Dedifferentiated amniotic fluid mesenchymal stem cell (primary cell): Measurements from ENCODE around the gene DCAF4.
A peak's percentile ranks its signal among the peaks of the same experiment; 100 is the strongest.

Experiments used
- DNase-seq: peaks from one replicate; pipeline ENCODE4 v3.0.0-alpha.2; 2016; ENCODE audit errors: extremely low spot score

Gene DCAF4, protein sequence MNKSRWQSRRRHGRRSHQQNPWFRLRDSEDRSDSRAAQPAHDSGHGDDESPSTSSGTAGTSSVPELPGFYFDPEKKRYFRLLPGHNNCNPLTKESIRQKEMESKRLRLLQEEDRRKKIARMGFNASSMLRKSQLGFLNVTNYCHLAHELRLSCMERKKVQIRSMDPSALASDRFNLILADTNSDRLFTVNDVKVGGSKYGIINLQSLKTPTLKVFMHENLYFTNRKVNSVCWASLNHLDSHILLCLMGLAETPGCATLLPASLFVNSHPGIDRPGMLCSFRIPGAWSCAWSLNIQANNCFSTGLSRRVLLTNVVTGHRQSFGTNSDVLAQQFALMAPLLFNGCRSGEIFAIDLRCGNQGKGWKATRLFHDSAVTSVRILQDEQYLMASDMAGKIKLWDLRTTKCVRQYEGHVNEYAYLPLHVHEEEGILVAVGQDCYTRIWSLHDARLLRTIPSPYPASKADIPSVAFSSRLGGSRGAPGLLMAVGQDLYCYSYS

GRCh38 chr14:72926292-72927028 lies at the start of gene DCAF4:
TSS of gene DCAF4 (plus strand) at chr14:72926464. CDS start at chr14:72937979, 11,515 bp downstream.
- peak; percentile 99 for DNase-seq

DNA sequence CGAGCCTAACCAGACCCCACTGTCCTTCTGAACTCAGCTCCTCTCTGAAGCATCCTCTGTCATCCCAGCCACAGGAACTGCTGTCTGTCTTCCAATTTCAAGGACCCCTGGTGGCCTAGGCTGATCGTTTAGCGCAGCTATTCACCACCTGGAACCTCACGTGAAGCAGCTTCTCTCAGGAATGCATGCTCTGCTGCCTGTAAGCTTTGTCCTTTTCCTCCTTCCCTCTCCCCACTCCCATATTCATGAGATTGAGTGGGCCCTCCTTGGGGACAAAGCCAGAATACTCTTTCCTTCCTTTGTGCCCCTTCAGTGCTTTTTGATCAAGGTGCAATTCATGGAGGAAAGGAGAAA lies 49.6 kb upstream of the DCAF4 start:
- no peak for DNase-seq

- no peak for DNase-seq
These were observed 47.5 kb upstream of the DCAF4 start for GRCh38 chr14:72878746-72879145.

- DNase-seq, result no peak
These were observed 46.8 kb upstream of the DCAF4 start for GRCh38 chr14:72879431-72879830.

DNA sequence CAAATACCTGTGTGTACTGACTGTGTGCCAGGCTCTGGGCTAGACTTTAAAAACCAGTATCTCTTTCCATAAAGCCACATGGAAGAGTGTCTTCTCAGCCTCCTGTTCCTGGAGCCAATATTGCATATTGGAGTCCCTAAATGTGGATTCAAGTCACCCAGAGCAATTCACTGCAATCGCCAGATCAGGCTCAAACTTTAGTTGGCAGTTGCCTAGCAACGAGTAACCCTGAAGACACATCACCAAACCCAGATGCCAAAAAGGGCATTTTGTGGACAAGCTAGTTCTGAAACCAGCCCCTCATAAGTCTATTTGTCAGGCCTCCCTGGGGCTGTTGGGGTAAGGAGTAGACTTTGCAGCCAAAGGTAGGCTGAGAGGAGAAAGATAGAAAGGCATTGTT lies 46.1 kb upstream of the DCAF4 start:
- no peak for DNase-seq

DNA sequence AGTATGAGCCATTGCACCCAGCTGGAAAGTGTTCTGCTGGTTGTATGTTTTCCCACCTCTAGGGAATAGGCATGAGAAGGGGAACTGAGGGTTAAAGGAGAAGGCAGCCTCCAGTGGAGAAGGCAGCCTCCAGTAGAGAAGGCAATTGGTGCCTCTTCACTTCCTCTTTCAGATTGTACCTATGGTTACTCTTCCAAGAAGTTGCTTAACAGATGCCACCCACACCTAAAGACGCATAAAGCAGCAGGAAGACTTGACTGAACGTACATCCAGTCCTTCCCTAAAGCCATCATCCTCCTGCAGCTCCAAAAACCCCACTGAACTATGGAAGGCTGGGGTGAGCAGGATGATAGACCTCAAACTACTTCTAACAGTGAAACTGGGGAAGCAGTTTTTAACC lies 45.4 kb upstream of the DCAF4 start:
- no peak for DNase-seq

DNA sequence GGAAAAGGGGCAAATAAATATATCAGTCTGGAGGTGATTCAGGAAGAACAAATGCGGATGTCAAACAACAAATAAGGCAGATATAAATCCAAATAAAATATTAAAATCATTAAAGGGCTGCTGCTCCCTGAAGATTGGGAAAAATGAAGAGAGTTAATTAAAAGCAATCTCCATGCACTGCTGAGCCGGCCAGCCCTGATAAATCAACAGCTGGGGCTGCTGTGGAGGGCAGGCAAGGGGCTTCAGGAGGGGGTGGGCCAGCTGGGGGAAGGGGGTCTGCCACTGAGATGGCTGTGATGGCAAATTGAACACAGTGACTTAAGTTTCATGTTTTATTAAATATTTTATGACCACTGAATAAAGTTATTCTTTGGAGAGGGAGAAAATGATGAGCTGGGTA lies 44.7 kb upstream of the DCAF4 start:
- no peak for DNase-seq

GRCh38 chr14:72882047-72882446 lies 44.2 kb upstream of the DCAF4 start:
- DNase-seq, result no peak

- no peak for DNase-seq
These were observed 43.8 kb upstream of the DCAF4 start for GRCh38 chr14:72882463-72882862.

DNA sequence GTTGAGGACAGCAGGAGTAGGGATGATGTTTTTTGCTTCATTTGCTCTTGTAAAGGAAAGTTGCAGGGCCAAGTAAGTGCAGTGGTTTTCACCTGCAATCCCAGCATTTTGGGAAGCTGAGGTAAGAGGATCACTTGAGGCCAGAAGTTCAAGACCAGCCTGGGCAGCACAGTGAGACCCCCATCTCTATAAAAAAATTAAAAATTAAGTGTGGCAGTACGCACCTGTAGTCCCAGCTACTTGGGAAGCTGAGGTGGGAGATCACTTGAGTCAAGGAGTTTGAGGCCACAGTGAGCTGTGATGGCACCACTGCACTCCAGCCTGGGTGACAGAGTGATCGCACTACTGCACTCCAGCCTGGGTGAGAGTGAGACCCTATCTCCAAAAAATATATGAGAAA lies 43.2 kb upstream of the DCAF4 start:
- no peak for DNase-seq

DNA sequence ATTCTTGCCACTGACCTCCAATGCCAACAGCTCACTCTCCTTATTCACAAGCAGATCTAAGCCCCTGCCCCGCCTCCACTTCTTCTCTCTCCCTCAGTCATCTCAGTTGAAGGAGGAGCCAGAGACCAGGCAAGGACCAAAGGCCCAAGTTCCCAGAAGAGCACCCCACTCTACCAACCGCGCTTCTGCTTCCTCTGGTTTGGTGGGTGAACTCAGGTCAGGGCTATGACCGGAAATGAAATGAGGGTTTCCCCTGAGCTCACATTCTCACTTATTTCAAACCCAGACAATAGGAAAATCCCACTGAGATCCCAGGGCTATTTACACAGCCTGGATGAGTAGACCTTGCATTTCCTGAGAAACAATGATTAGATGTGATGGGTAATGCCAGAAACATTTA lies 42.3 kb upstream of the DCAF4 start:
- DNase-seq, result no peak

- no peak for DNase-seq
These were observed 41.9 kb upstream of the DCAF4 start for GRCh38 chr14:72884386-72884785.

GRCh38 chr14:72887514-72887913 lies 38.8 kb upstream of the DCAF4 start:
- DNase-seq, result no peak

- DNase-seq, result no peak
These were observed 38.1 kb upstream of the DCAF4 start for GRCh38 chr14:72888192-72888591.

- DNase-seq, result no peak
These were observed 37.5 kb upstream of the DCAF4 start for GRCh38 chr14:72888636-72889201.

GRCh38 chr14:72889366-72889765 lies 36.9 kb upstream of the DCAF4 start:
- DNase-seq, result no peak

- no peak for DNase-seq
These were observed 34.6 kb upstream of the DCAF4 start for GRCh38 chr14:72891666-72892102.

GRCh38 chr14:72892103-72892878 lies 34.0 kb upstream of the DCAF4 start:
- DNase-seq, result no peak

DNA sequence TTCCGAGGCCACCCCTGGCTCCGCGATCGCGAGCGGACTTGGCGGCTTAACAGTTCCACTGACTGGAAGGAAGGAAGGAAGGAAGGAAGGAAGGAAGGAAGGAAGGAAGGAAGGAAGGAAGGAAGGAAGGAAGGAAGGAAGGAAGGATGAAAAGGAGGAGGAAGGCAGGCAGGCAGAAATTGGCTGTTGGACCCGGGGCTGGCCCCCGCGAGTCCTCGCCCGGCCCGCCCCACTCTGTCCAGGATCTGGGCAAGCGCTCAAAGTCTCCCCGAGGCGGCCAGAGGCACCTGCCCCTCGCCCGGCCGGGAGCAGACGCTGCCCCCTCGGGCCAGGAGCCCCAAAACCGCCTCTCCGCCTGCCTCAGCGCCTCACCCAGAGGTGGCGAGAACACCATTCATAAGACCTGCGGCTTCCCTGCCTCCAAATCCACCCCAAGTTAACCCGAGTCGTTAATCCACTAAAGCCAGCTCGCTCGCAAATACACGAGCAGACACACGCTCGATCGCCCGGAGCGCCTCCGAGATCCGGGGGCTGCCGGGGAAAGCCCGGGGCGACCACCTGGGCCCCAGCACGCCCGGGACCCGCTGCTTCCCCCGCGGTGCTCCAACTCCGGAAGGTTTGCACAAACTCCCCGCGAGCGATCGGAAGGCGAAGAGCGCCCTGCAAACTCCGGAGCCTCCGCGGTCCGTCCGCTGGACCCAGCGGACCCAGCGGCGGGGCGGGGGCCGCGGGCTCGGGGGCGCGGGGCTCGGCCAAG lies 33.2 kb upstream of the DCAF4 start:
- DNase-seq, result no peak

GRCh38 chr14:72893636-72894322 lies 32.5 kb upstream of the DCAF4 start, which contains the start of gene DPF3:
TSS of gene DPF3 (minus strand) at chr14:72894101. CDS start at chr14:72894088, 13 bp downstream.
- DNase-seq, result peak; percentile 94

- no peak for DNase-seq
These were observed 32.0 kb upstream of the DCAF4 start for GRCh38 chr14:72894323-72894622.
